NCI-H69 (cell line): Measurements from ENCODE around the gene NPAS3.

ENCODE experiments used
- DNase-seq: peaks from one replicate; lab custom pipeline; 2025; lab: John Stamatoyannopoulos, UW

The NPAS3 gene

DNA sequence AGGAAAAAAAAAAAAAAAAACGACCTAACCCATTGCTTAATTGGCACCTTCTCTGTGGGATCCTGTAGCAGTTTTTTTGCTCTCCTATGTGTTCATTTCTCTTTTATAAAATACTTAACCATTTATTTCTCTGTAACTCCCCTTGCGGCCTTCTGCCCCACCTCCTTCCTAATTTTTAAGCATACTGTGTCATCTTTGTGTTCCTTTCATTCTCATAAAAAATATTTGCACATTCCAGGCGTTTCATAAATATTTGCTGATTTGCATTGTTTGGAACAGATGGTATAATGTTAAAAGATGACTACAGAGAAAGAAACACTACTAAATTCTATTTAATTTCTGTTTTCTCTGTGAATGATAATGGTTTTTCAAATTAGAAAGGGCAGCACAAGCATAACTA, 77.9 kb downstream of the NPAS3 start:
- no peak for DNase-seq

GRCh38 chr14:33017016-33017415, 78.3 kb downstream of the NPAS3 start:
- DNase-seq = no peak

DNA sequence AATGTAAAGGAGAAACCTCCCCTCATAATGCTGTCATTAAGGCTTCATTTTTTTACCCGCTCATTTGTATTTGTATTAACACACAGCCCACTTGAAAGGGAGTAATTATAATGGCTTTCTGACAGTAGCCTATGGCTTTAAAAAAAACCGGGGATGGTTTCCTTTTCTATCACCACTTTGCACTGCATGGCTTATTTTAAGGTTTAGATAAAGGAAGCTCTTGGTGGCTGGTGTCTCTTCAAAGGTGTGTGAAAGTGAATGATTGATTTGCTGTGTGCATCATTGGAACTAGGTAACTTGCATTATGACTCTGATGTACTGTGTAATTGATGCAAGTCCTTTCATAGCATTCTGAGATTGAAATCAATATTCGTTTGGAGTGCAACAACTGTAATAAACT, 80.7 kb downstream of the NPAS3 start:
- no peak for DNase-seq

- no peak for DNase-seq
Observed at GRCh38 chr14:33026850-33027430, 88.3 kb downstream of the NPAS3 start.

GRCh38 chr14:33029511-33029910, 90.8 kb downstream of the NPAS3 start:
- peak; percentile 71 for DNase-seq

DNA sequence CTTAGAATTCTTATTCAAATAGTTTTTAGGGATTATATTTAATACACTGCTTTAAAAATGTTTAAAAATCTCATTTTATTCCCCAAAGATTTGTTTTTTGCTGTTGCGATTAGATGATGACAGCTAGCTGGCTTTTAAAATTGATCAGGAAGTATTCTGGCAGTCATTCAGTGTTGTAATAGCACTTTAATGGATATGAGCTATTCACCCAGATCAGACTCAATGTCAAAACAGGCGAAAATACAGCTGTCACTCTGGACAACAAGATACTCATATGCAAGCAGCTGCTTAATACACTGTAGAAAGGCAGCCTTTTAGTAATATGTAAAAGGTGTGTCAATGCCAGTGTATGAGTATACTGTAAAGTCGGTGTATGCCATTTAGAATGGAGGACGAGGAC, 91.7 kb downstream of the NPAS3 start:
- DNase-seq = peak; percentile 57

GRCh38 chr14:33035416-33036194, 96.9 kb downstream of the NPAS3 start:
- DNase-seq = no peak

DNA sequence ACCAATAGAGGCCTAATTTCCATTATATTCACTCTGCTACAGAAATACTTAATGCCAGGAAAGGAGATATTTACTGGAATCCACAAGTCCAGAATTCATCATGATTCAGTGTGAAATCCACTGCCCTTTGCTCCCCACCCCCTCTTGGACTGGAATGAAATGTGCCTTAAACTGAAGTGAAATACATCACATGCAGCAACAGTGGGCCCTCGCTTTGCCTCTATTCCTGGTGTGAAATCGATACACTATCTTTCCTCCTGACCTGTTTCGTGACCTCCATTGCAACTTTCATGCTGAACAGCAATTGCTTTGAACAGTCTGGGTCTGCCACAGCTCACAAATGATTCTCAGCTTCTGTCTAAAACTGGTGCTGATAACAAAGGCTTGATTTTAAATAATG, 100.6 kb downstream of the NPAS3 start:
- DNase-seq = no peak

DNA sequence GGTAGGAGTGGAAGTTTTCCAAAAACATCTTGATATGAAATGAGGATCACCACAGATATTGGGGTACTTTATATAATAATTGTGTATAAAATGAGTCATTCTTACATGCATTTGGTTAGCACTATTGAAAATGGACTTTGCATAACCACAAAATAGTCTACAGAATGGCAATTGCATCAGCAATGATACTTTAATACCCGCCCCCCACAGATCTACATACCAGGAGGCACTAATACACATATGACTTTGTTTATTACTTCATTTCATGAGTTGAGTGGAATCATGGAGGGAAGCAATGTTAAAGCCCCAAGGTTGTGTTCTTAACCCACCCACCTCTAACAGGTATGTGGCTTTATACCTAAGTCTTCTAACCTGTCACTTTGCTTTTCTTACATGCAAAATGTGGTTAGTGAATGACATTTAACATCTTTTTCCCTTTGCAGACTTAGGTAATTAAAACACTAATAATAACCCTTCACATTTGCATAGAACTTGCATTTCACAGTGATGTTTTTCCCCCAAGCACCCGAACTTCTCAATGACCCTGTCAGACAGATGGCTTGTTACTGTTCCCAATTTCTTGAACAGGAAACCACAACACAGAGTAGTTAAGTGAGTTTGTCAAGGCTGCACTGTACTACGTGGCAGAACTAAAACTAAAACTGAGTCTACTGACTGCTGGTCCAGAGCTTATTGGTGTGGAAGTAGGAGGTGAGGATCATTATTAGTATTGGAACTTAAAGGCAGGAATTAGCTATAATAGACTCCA, 101.9 kb downstream of the NPAS3 start:
- no peak for DNase-seq

- DNase-seq = no peak
Observed at GRCh38 chr14:33042591-33042990, 103.9 kb downstream of the NPAS3 start.

DNA sequence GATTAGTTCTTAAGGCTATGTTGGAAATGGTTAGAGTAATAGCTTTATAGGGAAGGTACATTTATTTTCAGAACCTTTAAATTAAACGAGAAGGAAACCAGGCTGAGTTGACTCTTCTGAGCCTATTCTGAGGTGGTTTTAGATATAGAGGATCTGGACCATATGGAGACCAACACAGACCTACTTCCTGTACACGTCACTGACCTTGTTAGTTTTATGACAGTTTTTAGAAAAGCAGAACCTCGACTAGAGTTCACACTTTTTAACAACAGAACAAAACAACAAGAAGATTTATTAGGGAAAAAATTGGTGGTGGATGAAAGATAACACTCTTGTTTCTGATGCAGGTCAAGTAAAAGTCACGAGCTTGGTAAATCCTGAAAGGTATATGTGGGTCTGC, 107.1 kb downstream of the NPAS3 start:
- DNase-seq = no peak

DNA sequence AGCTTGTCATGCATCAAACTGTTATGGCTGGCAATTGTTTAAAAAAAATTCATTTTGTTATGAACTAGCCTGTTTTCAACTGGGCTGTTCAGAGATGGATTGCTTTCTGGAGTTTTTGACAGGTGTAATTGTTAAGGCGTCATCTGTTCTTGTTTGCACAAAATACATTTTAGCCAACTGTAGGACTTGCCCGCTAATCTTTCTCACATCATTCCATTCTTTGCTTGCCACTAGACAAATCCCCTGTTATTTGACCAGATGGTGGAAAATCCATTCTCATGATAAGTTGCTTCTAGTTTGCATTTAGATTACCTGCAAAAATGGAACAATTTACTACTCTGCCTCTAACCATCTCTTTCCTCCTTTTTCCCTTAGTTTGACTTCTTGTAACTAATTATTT, 114.3 kb downstream of the NPAS3 start:
- peak; percentile 98 for DNase-seq

GRCh38 chr14:33056213-33056612, 117.5 kb downstream of the NPAS3 start:
- DNase-seq = peak; percentile 59

DNA sequence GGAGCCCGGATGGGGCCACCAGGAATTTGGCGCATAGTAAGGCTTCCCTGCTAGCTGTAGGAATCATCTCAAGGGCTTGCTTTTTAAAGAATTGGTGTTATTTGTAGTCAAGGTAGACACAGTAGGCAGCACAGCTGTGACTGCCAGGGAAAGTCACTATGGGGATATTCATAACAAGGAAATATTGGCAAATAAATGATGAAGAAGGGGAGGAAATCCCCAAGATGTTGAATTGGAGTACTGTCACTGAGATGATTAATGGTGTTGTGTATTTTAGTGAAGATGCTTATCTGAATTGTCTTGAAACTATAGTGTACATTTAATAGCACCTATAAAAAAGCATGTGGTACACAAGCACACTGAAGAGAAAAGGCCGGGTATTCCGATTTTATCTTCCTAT, 118.9 kb downstream of the NPAS3 start:
- peak; percentile 74 for DNase-seq

DNA sequence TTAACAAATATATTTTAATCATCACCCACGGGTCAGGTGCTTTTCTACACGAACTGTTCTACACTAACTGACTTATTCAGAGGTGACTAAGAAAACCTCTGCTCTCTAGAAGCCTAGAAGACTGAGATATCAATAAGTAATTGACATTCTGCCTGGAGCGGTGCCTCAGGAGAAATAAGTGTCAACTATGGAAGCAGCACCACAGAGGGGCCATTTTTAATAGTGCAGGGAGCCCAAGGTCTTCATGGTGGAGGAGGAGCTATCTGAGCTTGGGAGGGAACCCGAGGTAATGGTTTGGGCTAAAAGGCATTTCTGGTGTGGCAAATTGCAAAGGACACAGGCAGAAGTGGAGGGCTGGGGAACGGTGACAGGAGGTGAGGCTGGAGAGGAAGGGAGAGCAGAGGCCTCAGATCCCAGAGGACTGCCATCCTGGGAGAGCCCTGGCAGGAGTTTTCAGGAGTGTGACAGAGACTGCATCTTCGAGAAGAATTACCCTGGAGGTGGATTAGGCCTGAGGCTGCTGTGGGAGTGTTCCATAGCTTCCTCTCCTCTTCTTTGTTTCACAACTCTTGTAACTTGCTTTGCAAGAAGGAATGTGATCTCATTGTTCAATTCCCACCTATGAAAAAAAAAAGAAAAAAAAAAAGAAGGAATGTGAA, 123.1 kb downstream of the NPAS3 start:
- DNase-seq = peak; percentile 39

GRCh38 chr14:33062476-33062875, 123.8 kb downstream of the NPAS3 start:
- no peak for DNase-seq

- peak; percentile 26 for DNase-seq
Observed at GRCh38 chr14:33062881-33063280, 124.2 kb downstream of the NPAS3 start.

- DNase-seq = peak; percentile 44
Observed at GRCh38 chr14:33063521-33063920, 124.8 kb downstream of the NPAS3 start.

DNA sequence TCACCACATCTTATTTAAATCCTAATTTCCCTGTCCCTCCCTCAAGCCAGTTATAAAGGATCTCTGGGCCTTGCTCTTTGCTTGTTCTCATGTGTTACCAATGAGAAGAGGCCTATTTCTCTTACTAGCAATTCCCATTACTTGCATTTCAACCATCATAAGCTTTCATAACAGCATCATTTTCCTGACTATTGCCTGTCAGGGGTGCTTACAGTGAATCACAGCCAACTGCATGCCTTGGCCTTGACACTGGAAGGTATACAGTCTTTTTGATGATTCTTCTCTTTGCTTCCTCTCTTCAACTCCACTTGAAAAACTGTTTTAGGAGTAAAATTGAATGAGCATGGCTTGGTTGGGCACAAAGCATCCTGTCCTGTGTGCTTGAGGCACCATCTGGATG, 127.0 kb downstream of the NPAS3 start:
- DNase-seq = no peak

GRCh38 chr14:33068040-33068439, 129.4 kb downstream of the NPAS3 start:
- no peak for DNase-seq

DNA sequence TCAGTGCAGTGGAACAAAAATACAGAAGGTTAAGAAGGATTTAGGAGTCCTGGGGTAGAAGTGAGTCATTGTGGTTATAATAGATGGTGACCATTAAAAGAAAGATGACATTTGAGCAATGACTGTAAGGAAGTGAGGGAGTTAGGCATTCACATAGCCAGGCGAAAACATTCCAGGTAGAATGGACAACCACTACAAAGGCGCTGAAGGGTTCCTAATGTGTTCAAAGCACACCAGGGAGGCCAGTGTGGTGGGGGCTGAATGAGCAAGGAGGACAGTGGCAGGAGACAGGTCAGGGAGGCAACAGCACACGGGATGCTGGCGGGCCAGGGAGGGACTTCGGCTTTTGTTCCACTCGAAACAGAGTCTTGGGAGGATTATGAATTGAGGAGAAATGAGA, 129.9 kb downstream of the NPAS3 start:
- no peak for DNase-seq

DNA sequence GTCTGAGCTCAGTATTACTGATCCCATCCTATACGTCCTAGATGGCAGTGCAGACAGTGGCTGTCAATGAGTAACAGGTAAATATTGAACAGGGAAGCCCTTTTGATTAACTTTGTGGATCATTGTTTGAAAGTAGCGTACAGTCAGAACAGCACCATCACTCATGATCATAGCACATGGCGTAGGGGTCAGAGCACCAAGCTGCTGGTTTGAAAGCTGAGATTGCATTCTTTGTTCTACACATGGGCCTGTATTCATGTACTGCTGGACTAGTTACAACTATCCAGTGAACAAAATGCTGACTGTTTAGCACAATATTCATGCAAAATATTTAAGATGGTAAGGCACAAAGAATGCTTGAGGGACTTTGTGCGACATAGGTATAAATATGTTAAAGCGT, 131.8 kb downstream of the NPAS3 start:
- DNase-seq = no peak

DNA sequence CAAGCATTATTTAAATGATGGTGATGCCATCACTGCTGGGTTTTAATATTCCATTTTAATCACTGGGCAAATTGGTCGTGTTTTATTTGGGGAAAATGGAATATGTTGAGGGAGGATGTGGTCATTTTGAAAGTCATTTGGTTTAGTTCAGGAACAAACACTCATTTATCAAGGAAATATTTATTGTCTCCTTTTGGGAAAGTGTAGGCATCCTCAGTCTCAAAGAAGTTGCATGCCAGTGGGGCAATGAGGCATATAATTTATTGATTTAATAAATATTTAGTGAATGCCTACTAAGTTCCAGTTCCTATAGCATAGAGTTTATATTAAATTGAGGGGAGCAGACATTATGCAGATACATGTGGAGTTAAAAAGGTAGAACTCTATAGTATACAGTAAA, 134.3 kb downstream of the NPAS3 start:
- DNase-seq = no peak
